CD1c-positive myeloid dendritic cell (primary cell): ENCODE results near the gene UNC5B.

Source experiments
- DNase-seq: peaks from one replicate; pipeline ENCODE4 v3.0.0-alpha.2; 2016; ENCODE audit errors: extremely low spot score

UNC5B gene

GRCh38 chr10:71343392-71343773 lies 131.0 kb downstream of the UNC5B start:
- peak; percentile 86 for DNase-seq

- DNase-seq = no peak
These were observed 132.0 kb downstream of the UNC5B start for GRCh38 chr10:71344154-71344925.

GRCh38 chr10:71344993-71345480 lies 132.7 kb downstream of the UNC5B start:
- no peak for DNase-seq

GRCh38 chr10:71345694-71346093 lies 133.3 kb downstream of the UNC5B start:
- no peak for DNase-seq

GRCh38 chr10:71346731-71347130 lies 134.4 kb downstream of the UNC5B start:
- no peak for DNase-seq

- no peak for DNase-seq
These were observed 135.4 kb downstream of the UNC5B start for GRCh38 chr10:71347587-71348395.

GRCh38 chr10:71348850-71349249 lies 136.5 kb downstream of the UNC5B start:
- no peak for DNase-seq

- DNase-seq = no peak
These were observed 137.0 kb downstream of the UNC5B start for GRCh38 chr10:71349406-71349805.

GRCh38 chr10:71351087-71351486 lies 138.7 kb downstream of the UNC5B start:
- DNase-seq = no peak

- peak; percentile 48 for DNase-seq
These were observed 139.4 kb downstream of the UNC5B start for GRCh38 chr10:71351628-71352319.
